ENCODE data around the gene KLF13. TPM values are rescaled to one million over a fixed set of nuclear protein-coding genes. Genes with fewer than 3 reads are reported as not detected.

The KLF13 gene
- total RNA-seq, 1 donor from 2014 or later = 67.7 TPM

GRCh38 chr15:31323627-31324026 is 3.0 kb upstream of the KLF13 start:
- Histone ChIP-seq H3K4me3 (ENCODE audit: low read depth, low read length) (no peak overlapping the region), H3K27me3 (ENCODE audit: control insufficient read depth, insufficient read depth, low read length) (peaks cover 3% of the 10 kb centered on the region)
- TF ChIP-seq, protein P1, sequence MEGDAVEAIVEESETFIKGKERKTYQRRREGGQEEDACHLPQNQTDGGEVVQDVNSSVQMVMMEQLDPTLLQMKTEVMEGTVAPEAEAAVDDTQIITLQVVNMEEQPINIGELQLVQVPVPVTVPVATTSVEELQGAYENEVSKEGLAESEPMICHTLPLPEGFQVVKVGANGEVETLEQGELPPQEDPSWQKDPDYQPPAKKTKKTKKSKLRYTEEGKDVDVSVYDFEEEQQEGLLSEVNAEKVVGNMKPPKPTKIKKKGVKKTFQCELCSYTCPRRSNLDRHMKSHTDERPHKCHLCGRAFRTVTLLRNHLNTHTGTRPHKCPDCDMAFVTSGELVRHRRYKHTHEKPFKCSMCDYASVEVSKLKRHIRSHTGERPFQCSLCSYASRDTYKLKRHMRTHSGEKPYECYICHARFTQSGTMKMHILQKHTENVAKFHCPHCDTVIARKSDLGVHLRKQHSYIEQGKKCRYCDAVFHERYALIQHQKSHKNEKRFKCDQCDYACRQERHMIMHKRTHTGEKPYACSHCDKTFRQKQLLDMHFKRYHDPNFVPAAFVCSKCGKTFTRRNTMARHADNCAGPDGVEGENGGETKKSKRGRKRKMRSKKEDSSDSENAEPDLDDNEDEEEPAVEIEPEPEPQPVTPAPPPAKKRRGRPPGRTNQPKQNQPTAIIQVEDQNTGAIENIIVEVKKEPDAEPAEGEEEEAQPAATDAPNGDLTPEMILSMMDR (IDR thresholded peaks at IDR 0.05; ENCODE audit: insufficient read depth, low read length, poor library complexity, severe bottlenecking) = no peak

DNA sequence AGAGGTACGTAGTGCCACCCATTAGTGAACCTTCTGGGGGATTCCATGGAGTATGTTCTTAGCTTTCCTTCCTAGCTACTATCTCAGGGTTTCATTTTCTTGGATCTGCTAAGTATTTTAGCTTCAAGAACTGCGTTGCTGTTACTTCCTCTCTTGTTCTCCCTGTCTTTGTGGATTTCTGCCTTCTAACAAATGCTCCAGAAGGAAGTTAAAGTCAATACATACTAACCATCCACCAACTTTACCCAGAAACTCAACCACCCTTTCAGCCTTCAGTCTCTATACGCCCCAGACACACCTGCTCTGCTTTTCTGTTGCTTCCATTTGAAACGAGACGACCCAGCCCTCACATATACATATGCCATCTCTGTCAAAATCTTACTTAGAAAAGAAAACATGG is 2.4 kb upstream of the KLF13 start:
- no peaks in the 10 kb centered on the region for H3K27me3 ChIP-seq (ENCODE audit: control insufficient read depth, insufficient read depth, low read length)
- TF ChIP-seq, protein P1 (IDR thresholded peaks at IDR 0.05; ENCODE audit: insufficient read depth, low read length, poor library complexity, severe bottlenecking) = no peak
- no peaks in the 10 kb centered on the region for H3K36me3 ChIP-seq (ENCODE audit: control insufficient read depth, insufficient read depth, low read length)
- no peak overlapping the region for H3K4me3 ChIP-seq (ENCODE audit: low read depth, low read length)
- DNase-seq (ENCODE audit: low read depth) = no peak

More at GRCh38 chr15:31323627-31324026, 3.0 kb upstream of the KLF13 start:
- no peaks in the 10 kb centered on the region for H3K36me3 ChIP-seq (ENCODE audit: control insufficient read depth, insufficient read depth, low read length)
- no peak for DNase-seq (ENCODE audit: low read depth)

DNA sequence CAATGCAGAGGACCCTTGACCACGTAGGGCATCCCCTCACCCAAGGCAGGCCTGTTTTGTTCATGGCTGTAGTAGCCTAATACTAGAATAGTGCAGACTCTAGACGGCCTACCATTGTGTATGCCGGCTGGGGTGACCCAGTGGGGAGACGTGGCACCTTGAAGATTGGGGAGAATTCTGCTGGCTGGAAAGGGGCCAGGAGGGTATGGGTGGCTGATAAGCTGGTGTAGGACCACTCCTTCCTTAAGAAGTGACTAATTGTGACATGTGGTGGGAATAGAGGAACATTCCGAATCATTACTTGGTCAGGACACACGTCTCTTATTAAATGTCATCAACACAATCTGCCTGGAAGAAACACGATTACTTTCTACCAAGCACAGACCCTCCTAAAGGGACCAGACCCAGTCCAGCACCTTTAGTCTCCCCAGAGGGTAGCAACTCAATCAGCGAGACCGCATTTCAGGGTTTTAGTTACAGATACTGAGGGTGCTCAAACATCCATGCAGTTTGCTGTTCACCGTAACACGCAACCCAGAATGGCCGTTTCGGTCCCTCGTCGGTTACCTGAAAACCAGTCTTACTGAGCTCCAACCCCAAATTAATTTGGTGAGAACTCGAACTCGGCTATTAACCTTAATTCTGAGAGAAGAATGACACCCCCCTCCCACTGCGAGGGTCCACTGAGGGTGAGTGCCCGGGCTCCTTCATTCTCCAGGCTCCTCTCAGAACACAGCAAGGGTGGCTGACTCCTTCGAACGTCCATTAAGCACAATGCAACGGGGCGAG is 1.6 kb upstream of the KLF13 start:
- TF ChIP-seq, protein P1 (IDR thresholded peaks at IDR 0.05; ENCODE audit: insufficient read depth, low read length, poor library complexity, severe bottlenecking) = no peak
- Histone ChIP-seq H3K27me3 (ENCODE audit: control insufficient read depth, insufficient read depth, low read length) (no peaks in the 10 kb centered on the region), H3K36me3 (ENCODE audit: control insufficient read depth, insufficient read depth, low read length) (no peaks in the 10 kb centered on the region), H3K4me3 (ENCODE audit: low read depth, low read length) (peak overlapping the region; percentile 72)
- DNase-seq (ENCODE audit: low read depth) = no peak

- DNase-seq (ENCODE audit: low read depth) = no peak
- H3K4me3 ChIP-seq (ENCODE audit: low read depth, low read length) = peak overlapping the region; percentile 72
- no peaks in the 10 kb centered on the region for H3K36me3 ChIP-seq (ENCODE audit: control insufficient read depth, insufficient read depth, low read length)
- TF ChIP-seq, protein P1 (IDR thresholded peaks at IDR 0.05; ENCODE audit: insufficient read depth, low read length, poor library complexity, severe bottlenecking) = no peak
- no peaks in the 10 kb centered on the region for H3K27me3 ChIP-seq (ENCODE audit: control insufficient read depth, insufficient read depth, low read length)
Measured at GRCh38 chr15:31325595-31326155, 960 bp upstream of the KLF13 start.

DNA sequence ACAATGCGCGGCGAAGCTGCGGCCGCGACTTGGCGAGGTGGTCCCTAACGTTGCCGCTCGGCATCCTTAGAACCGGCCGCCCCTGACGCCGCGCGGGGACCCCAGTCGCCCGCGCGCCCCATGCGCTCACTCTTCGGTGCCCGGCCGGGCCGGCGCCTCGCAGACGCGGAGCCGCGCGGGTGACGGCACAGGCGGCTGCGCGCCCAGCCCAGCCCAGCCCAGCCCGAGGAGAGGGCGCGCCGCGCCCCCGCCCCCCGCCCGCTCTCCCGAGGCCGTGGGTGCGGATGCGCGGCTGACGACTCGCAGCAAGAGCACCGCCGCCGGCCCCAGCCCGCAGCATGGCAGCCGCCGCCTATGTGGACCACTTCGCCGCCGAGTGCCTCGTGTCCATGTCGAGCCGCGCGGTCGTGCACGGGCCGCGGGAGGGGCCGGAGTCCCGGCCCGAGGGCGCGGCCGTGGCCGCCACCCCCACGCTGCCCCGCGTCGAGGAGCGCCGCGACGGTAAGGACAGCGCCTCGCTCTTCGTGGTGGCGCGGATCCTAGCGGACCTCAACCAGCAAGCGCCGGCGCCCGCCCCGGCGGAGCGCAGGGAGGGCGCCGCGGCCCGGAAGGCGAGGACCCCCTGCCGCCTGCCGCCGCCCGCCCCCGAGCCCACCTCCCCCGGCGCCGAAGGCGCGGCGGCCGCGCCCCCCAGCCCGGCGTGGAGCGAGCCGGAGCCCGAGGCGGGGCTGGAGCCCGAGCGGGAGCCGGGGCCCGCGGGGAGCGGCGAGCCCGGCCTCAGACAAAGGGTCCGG is 437 bp downstream of the KLF13 start:
- no peak for DNase-seq (ENCODE audit: low read depth)
- H3K27me3 ChIP-seq (ENCODE audit: control insufficient read depth, insufficient read depth, low read length) = no peaks in the 10 kb centered on the region
- H3K4me3 ChIP-seq (ENCODE audit: low read depth, low read length) = peak overlapping the region; percentile 66

More for the DNA sequence above, 437 bp downstream of the KLF13 start:
- TF ChIP-seq, protein P1 (IDR thresholded peaks at IDR 0.05; ENCODE audit: insufficient read depth, low read length, poor library complexity, severe bottlenecking) = no peak
- H3K36me3 ChIP-seq (ENCODE audit: control insufficient read depth, insufficient read depth, low read length) = no peaks in the 10 kb centered on the region

All from kidney epithelial cell (primary cell).